Panc1 (cell line): ENCODE data around the gene VMO1. TPM values are rescaled to one million over a fixed set of nuclear protein-coding genes. Genes with fewer than 3 reads are reported as not detected.
A peak's percentile ranks its signal among the peaks of the same experiment; 100 is the strongest.

Experiments
- ATAC-seq: fragments of 200-7000 bp; cut with Tn5 transposase; 2 replicates; pipeline ENCODE4 v1.9.1; 2020; ENCODE audit warnings: mild to moderate bottlenecking, moderate library complexity
- BruUV-seq: library from RNA; stranded (reverse); fragments of 400-500 nt; replicated peaks from 2 replicates; lab custom pipeline; 2021; lab: Mats Ljungman, UMichigan
- CTCF ChIA-PET: fragments of 300-600 bp; sonication (Branson Sonifier 250); formaldehyde crosslinking; loops from one replicate; lab custom pipeline; 2022; ENCODE audit warnings: antibody characterized with exemption; lab: Charles Lee
- POLR2A ChIA-PET: fragments of 300-600 bp; sonication (Branson Sonifier 250); formaldehyde crosslinking; loops from one replicate; lab custom pipeline; 2022; ENCODE audit warnings: antibody characterized with exemption; lab: Charles Lee
- DNase-seq: peaks from one replicate; pipeline ENCODE4 v3.0.0-alpha.2; 2010; ENCODE audit warnings: low read depth, low spot score
- H3K27ac ChIP-seq: 2 replicates; pipeline ENCODE4 v1.5.1; 2011; ENCODE audit warnings: mild to moderate bottlenecking, low read length, inconsistent platforms
- H3K27me3 ChIP-seq: fragments of 200-500 bp; sonication (Bioruptor generic); 2 replicates; pipeline ENCODE4 v1.6.0; 2014; ENCODE audit warnings: low read length, inconsistent platforms; ENCODE audit not compliant: control insufficient read depth, insufficient read depth
- H3K36me3 ChIP-seq: fragments of 200-500 bp; sonication (Bioruptor generic); 2 replicates; pipeline ENCODE4 v1.5.1; 2014; ENCODE audit warnings: inconsistent platforms, mild to moderate bottlenecking, low read length, moderate library complexity; ENCODE audit not compliant: control insufficient read depth, insufficient read depth
- H3K4me1 ChIP-seq: 2 replicates; pipeline ENCODE4 v1.5.1; 2011; ENCODE audit warnings: inconsistent platforms, mild to moderate bottlenecking, low read length, moderate library complexity; ENCODE audit not compliant: control insufficient read depth, insufficient read depth
- H3K4me3 ChIP-seq, 2 experiments: 2 replicates each; pipeline ENCODE4 v1.5.1; 2011 to 2012; ENCODE audit warnings: low read depth in 2 of 2, low read length in 2 of 2, mild to moderate bottlenecking in 2 of 2, inconsistent platforms in 1 of 2, moderate library complexity in 1 of 2
- H3K9me3 ChIP-seq: fragments of 200-500 bp; sonication (Bioruptor generic); 2 replicates; pipeline ENCODE4 v1.5.1; 2014; ENCODE audit warnings: low read depth, mild to moderate bottlenecking, inconsistent platforms, low read length, moderate library complexity; ENCODE audit not compliant: control insufficient read depth, insufficient read depth
- POLR2AphosphoS5 ChIP-seq: IDR thresholded peaks from 2 replicates; pipeline ENCODE4 v1.6.1; 2012; ENCODE audit warnings: mild to moderate bottlenecking, low read depth, low read length, moderate library complexity
- SIN3A ChIP-seq: IDR thresholded peaks from 2 replicates; pipeline ENCODE4 v1.6.1; 2012; ENCODE audit warnings: low read depth, mild to moderate bottlenecking, low read length, moderate library complexity, borderline replicate concordance; ENCODE audit not compliant: insufficient read depth
- TCF7L2 ChIP-seq: IDR thresholded peaks from 2 replicates; pipeline ENCODE4 v1.6.1; 2011; ENCODE audit warnings: mild to moderate bottlenecking, low read depth, low read length, inconsistent platforms
- in situ Hi-C: cut with HindIII; loops from 2 replicates; pipeline ENCODE4 v1.10.0; 2016; ENCODE audit warnings: low sequenced_read_pairs, low pct_unique_long_range_greater_than_20kb
- intact Hi-C: fragments of 100-400 bp; cut with micrococcal nuclease; formaldehyde crosslinking; loops from one replicate; pipeline ENCODE4 v1.10.0; 2022; ENCODE audit not compliant: unreplicated experiment
- total RNA-seq: library from RNA; stranded (reverse); gene quantifications from one replicate; pipeline ENCODE4 v1.2.1, GENCODE V29; 2021; ENCODE audit not compliant: unreplicated experiment
- TF ChIP-seq, protein P1 (sequence below): fragments of 450-650 bp; IDR thresholded peaks from 2 replicates; pipeline ENCODE4 v1.5.1; 2017; ENCODE audit warnings: mild to moderate bottlenecking
- TF ChIP-seq, protein P2 (sequence below), 2 experiments: IDR thresholded peaks; 2 replicates each; pipeline ENCODE4 v1.6.1; 2011 to 2012; ENCODE audit warnings: low read depth in 2 of 2, control low read depth in 1 of 2, low read length in 1 of 2, mild to moderate bottlenecking in 1 of 2, moderate library complexity in 1 of 2; ENCODE audit not compliant: insufficient read depth in 1 of 2

VMO1 gene
- total RNA-seq, 1 experiment from 2014 or later = 0.49 TPM

GRCh38 chr17:4772235-4772613 is 13.9 kb downstream of the VMO1 start:
- Histone ChIP-seq H3K4me3 (no peak overlapping the region), H3K36me3 (no peaks in the 10 kb centered on the region), H3K9me3 (no peaks in the 10 kb centered on the region), H3K4me1 (no peaks in the 10 kb centered on the region), H3K27ac (no peak overlapping the region), H3K27me3 (no peaks in the 10 kb centered on the region)
- DNase-seq (no peak), ATAC-seq (peak; percentile 43; the same call in 1 of the 2 replicates)
- in situ Hi-C loops = no loop called here
- no peak for TF ChIP-seq SIN3A
- TF ChIP-seq, protein P1, sequence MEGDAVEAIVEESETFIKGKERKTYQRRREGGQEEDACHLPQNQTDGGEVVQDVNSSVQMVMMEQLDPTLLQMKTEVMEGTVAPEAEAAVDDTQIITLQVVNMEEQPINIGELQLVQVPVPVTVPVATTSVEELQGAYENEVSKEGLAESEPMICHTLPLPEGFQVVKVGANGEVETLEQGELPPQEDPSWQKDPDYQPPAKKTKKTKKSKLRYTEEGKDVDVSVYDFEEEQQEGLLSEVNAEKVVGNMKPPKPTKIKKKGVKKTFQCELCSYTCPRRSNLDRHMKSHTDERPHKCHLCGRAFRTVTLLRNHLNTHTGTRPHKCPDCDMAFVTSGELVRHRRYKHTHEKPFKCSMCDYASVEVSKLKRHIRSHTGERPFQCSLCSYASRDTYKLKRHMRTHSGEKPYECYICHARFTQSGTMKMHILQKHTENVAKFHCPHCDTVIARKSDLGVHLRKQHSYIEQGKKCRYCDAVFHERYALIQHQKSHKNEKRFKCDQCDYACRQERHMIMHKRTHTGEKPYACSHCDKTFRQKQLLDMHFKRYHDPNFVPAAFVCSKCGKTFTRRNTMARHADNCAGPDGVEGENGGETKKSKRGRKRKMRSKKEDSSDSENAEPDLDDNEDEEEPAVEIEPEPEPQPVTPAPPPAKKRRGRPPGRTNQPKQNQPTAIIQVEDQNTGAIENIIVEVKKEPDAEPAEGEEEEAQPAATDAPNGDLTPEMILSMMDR = no peak
- no peak for TF ChIP-seq POLR2AphosphoS5
- TF ChIP-seq, protein P2, sequence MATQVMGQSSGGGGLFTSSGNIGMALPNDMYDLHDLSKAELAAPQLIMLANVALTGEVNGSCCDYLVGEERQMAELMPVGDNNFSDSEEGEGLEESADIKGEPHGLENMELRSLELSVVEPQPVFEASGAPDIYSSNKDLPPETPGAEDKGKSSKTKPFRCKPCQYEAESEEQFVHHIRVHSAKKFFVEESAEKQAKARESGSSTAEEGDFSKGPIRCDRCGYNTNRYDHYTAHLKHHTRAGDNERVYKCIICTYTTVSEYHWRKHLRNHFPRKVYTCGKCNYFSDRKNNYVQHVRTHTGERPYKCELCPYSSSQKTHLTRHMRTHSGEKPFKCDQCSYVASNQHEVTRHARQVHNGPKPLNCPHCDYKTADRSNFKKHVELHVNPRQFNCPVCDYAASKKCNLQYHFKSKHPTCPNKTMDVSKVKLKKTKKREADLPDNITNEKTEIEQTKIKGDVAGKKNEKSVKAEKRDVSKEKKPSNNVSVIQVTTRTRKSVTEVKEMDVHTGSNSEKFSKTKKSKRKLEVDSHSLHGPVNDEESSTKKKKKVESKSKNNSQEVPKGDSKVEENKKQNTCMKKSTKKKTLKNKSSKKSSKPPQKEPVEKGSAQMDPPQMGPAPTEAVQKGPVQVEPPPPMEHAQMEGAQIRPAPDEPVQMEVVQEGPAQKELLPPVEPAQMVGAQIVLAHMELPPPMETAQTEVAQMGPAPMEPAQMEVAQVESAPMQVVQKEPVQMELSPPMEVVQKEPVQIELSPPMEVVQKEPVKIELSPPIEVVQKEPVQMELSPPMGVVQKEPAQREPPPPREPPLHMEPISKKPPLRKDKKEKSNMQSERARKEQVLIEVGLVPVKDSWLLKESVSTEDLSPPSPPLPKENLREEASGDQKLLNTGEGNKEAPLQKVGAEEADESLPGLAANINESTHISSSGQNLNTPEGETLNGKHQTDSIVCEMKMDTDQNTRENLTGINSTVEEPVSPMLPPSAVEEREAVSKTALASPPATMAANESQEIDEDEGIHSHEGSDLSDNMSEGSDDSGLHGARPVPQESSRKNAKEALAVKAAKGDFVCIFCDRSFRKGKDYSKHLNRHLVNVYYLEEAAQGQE (IDR thresholded peaks at IDR 0.05; ENCODE audit: insufficient read depth in 1 of 2, low read depth in 2 of 2, low read length in 1 of 2) = no peak
- TF ChIP-seq TCF7L2 = no peak
- ChIA-PET CTCF (no interaction called here), POLR2A (no interaction called here)
- intact Hi-C loops = no loop called here
- no TSS peak for BruUV-seq

DNA sequence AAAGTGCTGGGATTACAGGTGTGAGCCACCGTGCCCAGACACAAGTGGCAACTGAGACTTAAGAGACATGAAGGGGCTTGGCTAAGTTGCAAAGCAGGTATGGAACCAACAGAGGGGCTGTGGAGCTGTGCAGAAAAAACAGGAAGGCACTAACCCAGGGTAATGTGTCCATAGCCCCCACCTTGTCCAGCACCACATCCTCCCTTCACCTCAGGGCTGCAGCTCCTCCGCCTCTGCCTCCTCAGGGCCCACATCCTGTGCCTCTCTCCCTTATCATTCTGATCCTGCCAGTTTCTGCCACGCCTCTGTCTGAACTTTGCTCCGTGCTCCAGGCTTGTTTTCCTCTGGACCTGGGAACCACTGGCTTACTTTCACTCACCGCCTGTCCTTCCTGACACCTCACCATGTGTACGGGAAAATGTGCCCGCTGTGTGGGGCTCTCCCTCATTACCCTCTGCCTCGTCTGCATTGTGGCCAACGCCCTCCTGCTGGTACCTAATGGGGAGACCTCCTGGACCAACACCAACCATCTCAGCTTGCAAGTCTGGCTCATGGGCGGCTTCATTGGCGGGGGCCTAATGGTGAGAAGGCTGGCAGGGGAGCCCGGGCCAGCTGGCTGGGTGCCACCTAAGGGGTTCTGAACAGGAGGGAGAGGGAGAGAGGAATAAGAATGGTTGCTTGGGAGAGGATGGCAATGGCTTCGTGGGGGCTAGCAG is 14.5 kb downstream of the VMO1 start, which contains the start of gene TM4SF5:
TM4SF5 (plus strand) TSS at position 368 of the 716 bp plus-strand sequence; CDS start at position 405, 37 bp downstream.
- DNase-seq = no peak
- intact Hi-C loops = no loop called here
- ChIA-PET CTCF (no interaction called here), POLR2A (interaction anchor here (0.6 kb wide), 1 partner anchor 200 kb away, joined by 3 read pairs; no protein-coding TSS in a partner anchor)
- TF ChIP-seq SIN3A = no peak
- Histone ChIP-seq H3K36me3 (no peaks in the 10 kb centered on the region), H3K27ac (no peak within 1 kb of the TSS), H3K4me1 (no peaks in the 10 kb centered on the region), H3K27me3 (no peaks in the 10 kb centered on the region), H3K4me3 (no peak within 1 kb of the TSS), H3K9me3 (no peaks in the 10 kb centered on the region)
- ATAC-seq = peak; percentile 55
- BruUV-seq = no TSS peak
- in situ Hi-C loops = no loop called here

- Histone ChIP-seq H3K36me3 (no peaks in the 10 kb centered on the region), H3K4me1 (no peaks in the 10 kb centered on the region), H3K4me3 (no peak overlapping the region), H3K27ac (no peak overlapping the region), H3K9me3 (no peaks in the 10 kb centered on the region), H3K27me3 (no peaks in the 10 kb centered on the region)
- no peak for DNase-seq
- in situ Hi-C loops = no loop called here
- ATAC-seq = no peak
- CTCF ChIA-PET = no interaction called here
- POLR2A ChIA-PET = no interaction called here
- TF ChIP-seq TCF7L2 (no peak), POLR2AphosphoS5 (no peak), SIN3A (no peak)
- TF ChIP-seq, protein P1 = no peak
- TF ChIP-seq, protein P2 (IDR thresholded peaks at IDR 0.05; ENCODE audit: insufficient read depth in 1 of 2, low read depth in 2 of 2, low read length in 1 of 2) = no peak
- no TSS peak for BruUV-seq
- intact Hi-C loops = no loop called here
Observed at GRCh38 chr17:4769628-4770027, 16.5 kb downstream of the VMO1 start.
